DOHH2 (cell line): ENCODE results near the gene PRDM7.

Experiments used
- EZH2phosphoT487 ChIP-seq: fragments of 200-600 bp; sonication (generic); IDR thresholded peaks from 2 replicates; pipeline ENCODE4 v1.6.1; 2017; ENCODE audit warnings: borderline replicate concordance, mild to moderate bottlenecking, antibody characterized with exemption, low read length, moderate library complexity, mixed read lengths
- TF ChIP-seq, protein P1 (sequence below): fragments of 200-600 bp; sonication (generic); IDR thresholded peaks from one replicate; pipeline ENCODE4 v1.5.1; 2014; ENCODE audit warnings: antibody characterized with exemption, mild to moderate bottlenecking, low read depth, low read length; ENCODE audit not compliant: poor library complexity, severe bottlenecking

DNA sequence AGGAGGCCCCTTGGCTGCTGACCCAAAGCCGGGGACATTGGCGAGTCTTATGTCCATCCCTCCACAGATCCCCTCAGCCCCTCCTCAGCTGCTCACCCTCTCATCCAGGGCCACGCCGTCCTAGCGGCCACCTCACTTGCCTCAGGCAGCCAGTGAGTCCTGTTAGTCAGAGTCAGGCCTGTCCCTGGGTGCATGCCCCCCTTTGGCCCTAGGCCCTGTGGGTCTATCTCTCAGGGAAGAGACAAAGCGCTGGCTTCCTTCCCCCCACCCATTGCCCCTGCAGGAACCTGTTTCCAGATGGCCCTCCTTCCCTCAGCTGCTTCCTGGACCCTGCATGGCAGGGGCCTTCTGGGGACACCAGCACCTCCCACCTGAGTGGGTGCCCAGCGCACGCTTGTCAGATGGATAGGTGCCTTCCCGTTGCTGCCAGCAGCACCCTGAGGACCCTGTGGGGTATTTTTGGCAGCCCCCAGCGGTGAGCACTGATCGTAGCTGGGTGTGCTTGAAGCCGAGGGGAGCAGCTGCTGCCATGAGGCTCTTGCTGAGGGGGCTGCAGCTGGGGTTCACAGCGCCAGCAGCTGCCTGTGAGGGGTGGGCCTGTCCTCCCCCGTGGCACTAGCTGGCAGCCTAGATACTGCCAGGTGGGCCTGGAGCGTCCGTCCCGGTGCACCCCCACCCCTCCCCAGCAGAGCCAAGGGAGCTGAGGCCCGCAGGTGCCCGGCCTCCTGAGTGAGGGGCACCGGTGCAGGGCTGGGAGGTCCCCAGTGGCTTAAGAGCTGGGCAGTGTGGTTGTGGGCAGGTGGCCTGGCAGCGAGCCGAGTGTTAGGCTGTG is 66.2 kb downstream of the PRDM7 start:
- TF ChIP-seq, protein P1, sequence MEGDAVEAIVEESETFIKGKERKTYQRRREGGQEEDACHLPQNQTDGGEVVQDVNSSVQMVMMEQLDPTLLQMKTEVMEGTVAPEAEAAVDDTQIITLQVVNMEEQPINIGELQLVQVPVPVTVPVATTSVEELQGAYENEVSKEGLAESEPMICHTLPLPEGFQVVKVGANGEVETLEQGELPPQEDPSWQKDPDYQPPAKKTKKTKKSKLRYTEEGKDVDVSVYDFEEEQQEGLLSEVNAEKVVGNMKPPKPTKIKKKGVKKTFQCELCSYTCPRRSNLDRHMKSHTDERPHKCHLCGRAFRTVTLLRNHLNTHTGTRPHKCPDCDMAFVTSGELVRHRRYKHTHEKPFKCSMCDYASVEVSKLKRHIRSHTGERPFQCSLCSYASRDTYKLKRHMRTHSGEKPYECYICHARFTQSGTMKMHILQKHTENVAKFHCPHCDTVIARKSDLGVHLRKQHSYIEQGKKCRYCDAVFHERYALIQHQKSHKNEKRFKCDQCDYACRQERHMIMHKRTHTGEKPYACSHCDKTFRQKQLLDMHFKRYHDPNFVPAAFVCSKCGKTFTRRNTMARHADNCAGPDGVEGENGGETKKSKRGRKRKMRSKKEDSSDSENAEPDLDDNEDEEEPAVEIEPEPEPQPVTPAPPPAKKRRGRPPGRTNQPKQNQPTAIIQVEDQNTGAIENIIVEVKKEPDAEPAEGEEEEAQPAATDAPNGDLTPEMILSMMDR = no peak
- no peak for TF ChIP-seq EZH2phosphoT487
